ENCODE data around the gene MRTFB. TPM values are rescaled to one million over a fixed set of nuclear protein-coding genes. Genes with fewer than 3 reads are reported as not detected.

The MRTFB gene
- total RNA-seq, 1 experiment from 2014 or later, result 90.5 TPM

DNA sequence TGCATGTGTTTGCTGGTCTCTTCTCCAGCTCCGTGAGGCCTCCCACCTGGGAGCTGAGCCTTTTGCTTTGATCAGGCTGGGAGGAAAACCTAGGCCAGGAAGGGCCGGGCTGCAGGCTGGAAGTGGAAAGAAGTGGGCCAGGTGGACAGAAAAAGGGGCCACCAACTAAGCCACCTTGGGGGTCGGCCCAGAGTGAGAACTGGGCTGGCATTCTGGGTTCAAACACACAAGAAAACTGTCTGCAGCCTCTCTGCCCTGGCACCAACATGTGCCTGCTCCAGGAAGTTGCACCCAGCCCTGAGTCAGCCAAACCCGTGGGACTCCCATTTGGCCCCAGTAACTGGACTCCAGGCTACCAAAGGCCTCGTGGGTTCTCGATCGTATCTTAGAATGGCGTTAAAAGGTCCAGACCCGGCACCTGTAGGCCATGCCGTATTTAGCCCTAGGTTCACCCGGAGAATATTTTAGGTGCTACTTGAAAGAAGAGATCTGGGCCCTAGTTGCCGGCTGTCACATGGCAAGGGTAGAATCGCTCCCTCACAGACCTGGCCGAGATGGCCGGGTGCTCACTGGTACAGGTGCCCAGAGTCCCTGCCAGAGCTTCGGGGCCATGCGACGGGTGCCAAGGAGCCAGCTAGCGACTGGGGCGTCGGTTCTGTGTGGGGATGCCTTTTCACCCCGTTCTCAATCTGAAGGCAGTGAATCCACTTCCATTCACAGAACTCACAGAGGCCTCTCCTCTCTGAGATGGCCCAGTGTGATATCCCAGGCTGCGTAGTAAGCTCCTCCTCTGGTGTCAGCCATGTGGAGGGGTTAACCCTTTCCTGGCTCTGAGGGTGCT is 236.6 kb downstream of the MRTFB start:
- CTCF ChIA-PET, result interaction anchor here (0.6 to 1.0 kb wide), 2 partner anchors 22 to 194 kb away, joined by 4 to 7 read pairs; no protein-coding TSS in a partner anchor
- Histone ChIP-seq H3K9me3 (ENCODE audit: control insufficient read depth, insufficient read depth, low read depth, low read length) (no peaks in the 10 kb centered on the region), H3K36me3 (ENCODE audit: control insufficient read depth, insufficient read depth, low read length) (no peaks in the 10 kb centered on the region), H3K4me3 (ENCODE audit: low read depth in 2 of 2, low read length in 2 of 2) (peak overlapping the region; percentile 65 to 98), H3K4me1 (ENCODE audit: control insufficient read depth, insufficient read depth, low read length) (peaks cover 64% of the 10 kb centered on the region), H3K27me3 (ENCODE audit: control insufficient read depth, insufficient read depth, low read length) (no peaks in the 10 kb centered on the region), H3K27ac (ENCODE audit: low read length) (peak overlapping the region; percentile 93)
- no TSS peak for BruUV-seq (replicated peaks)
- DNase-seq (ENCODE audit: low read depth, low spot score), result no peak
- intact Hi-C loops (cut with micrococcal nuclease; ENCODE audit: unreplicated experiment), result no loop called here
- peak; percentile 42; the same call in 1 of the 2 replicates for TF ChIP-seq POLR2AphosphoS5 (IDR thresholded peaks at IDR 0.05; ENCODE audit: low read depth, low read length)
- no peak for TF ChIP-seq CTCF (IDR thresholded peaks at IDR 0.05)
- TF ChIP-seq TCF7L2 (IDR thresholded peaks at IDR 0.05; ENCODE audit: low read depth, low read length), result peak; percentile 43
- in situ Hi-C loops (cut with HindIII; ENCODE audit: low pct_unique_long_range_greater_than_20kb, low sequenced_read_pairs), result no loop called here
- ATAC-seq, result peak; percentile 65
- POLR2A ChIA-PET, result no interaction called here

- CTCF ChIA-PET, result interaction anchor here (0.6 to 1.0 kb wide), 2 partner anchors 22 to 193 kb away, joined by 4 to 7 read pairs; no protein-coding TSS in a partner anchor
- POLR2A ChIA-PET, result no interaction called here
- DNase-seq (ENCODE audit: low read depth, low spot score), result no peak
- Histone ChIP-seq H3K9me3 (ENCODE audit: control insufficient read depth, insufficient read depth, low read depth, low read length) (no peaks in the 10 kb centered on the region), H3K27ac (ENCODE audit: low read length) (peak overlapping the region; percentile 93), H3K36me3 (ENCODE audit: control insufficient read depth, insufficient read depth, low read length) (no peaks in the 10 kb centered on the region), H3K4me3 (ENCODE audit: low read depth in 2 of 2, low read length in 2 of 2) (peak overlapping the region; percentile 65 to 98; a peak in 3 of 4 replicates), H3K27me3 (ENCODE audit: control insufficient read depth, insufficient read depth, low read length) (no peaks in the 10 kb centered on the region), H3K4me1 (ENCODE audit: control insufficient read depth, insufficient read depth, low read length) (peaks cover 65% of the 10 kb centered on the region)
- peak; percentile 42 for ATAC-seq
- TF ChIP-seq TCF7L2 (IDR thresholded peaks at IDR 0.05; ENCODE audit: low read depth, low read length), result no peak
- intact Hi-C loops (cut with micrococcal nuclease; ENCODE audit: unreplicated experiment) (no loop called here), in situ Hi-C loops (cut with HindIII; ENCODE audit: low pct_unique_long_range_greater_than_20kb, low sequenced_read_pairs) (no loop called here)
- no TSS peak for BruUV-seq (replicated peaks)
Measured at GRCh38 chr16:14308368-14308723, 237.2 kb downstream of the MRTFB start.

DNA sequence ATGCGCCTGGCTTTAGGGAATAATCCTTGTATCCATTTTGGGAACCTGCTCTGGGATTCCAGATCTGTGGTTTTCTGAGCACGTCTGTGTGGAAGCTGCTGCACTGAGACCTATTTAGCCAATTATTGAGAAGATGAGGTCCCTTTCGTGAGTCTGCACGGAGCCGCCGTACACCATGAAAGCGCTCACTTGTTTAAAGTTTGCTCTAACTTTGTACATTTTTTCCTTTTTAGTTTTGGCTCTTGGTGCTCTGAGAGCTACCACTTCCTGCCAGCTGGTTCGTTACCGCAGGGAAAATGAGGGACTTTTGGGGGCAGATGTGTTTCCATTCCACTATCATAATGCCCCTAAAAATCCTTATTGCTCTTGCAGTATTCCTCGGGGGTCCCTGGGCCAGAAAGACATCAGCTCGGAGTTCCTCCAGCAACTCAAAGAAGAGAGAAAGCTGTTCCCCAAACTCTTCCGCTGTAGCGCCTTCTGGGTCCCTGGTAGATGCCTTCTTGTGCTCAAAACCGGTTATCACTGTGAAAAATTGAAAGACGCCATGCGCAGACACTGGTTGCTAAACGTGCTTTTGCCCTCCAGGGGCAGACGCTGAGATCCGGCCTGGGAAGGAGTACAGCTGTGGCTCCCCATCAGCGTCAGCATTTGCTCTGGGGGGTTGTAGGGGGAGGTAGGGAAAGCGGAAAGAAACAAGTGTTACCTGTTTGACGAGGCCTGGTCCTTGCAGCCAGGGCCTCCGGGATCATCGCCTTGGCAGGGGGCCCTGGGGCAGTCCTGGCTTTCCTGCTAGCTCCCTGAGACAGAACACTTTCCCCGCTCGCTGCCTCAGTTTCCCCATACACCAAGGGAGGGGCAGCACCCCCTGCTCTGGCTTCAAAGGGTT is 238.1 kb downstream of the MRTFB start:
- DNase-seq (ENCODE audit: low read depth, low spot score), result no peak
- intact Hi-C loops (cut with micrococcal nuclease; ENCODE audit: unreplicated experiment), result no loop called here
- Histone ChIP-seq H3K36me3 (ENCODE audit: control insufficient read depth, insufficient read depth, low read length) (no peaks in the 10 kb centered on the region), H3K4me3 (ENCODE audit: low read depth in 2 of 2, low read length in 2 of 2) (peak overlapping the region; percentile 19 to 38; a peak in 3 of 4 replicates), H3K27me3 (ENCODE audit: control insufficient read depth, insufficient read depth, low read length) (no peaks in the 10 kb centered on the region), H3K27ac (ENCODE audit: low read length) (peak overlapping the region; percentile 93), H3K9me3 (ENCODE audit: control insufficient read depth, insufficient read depth, low read depth, low read length) (no peaks in the 10 kb centered on the region), H3K4me1 (ENCODE audit: control insufficient read depth, insufficient read depth, low read length) (peaks cover 74% of the 10 kb centered on the region)
- POLR2A ChIA-PET, result no interaction called here
- in situ Hi-C loops (cut with HindIII; ENCODE audit: low pct_unique_long_range_greater_than_20kb, low sequenced_read_pairs), result no loop called here
- CTCF ChIA-PET, result interaction anchor here (0.9 kb wide), 1 partner anchor 390 kb away, joined by 3 read pairs; the partner anchor contains the start of gene ERCC4
- ATAC-seq, result no peak
- no TSS peak for BruUV-seq (replicated peaks)
- TF ChIP-seq, protein P1, sequence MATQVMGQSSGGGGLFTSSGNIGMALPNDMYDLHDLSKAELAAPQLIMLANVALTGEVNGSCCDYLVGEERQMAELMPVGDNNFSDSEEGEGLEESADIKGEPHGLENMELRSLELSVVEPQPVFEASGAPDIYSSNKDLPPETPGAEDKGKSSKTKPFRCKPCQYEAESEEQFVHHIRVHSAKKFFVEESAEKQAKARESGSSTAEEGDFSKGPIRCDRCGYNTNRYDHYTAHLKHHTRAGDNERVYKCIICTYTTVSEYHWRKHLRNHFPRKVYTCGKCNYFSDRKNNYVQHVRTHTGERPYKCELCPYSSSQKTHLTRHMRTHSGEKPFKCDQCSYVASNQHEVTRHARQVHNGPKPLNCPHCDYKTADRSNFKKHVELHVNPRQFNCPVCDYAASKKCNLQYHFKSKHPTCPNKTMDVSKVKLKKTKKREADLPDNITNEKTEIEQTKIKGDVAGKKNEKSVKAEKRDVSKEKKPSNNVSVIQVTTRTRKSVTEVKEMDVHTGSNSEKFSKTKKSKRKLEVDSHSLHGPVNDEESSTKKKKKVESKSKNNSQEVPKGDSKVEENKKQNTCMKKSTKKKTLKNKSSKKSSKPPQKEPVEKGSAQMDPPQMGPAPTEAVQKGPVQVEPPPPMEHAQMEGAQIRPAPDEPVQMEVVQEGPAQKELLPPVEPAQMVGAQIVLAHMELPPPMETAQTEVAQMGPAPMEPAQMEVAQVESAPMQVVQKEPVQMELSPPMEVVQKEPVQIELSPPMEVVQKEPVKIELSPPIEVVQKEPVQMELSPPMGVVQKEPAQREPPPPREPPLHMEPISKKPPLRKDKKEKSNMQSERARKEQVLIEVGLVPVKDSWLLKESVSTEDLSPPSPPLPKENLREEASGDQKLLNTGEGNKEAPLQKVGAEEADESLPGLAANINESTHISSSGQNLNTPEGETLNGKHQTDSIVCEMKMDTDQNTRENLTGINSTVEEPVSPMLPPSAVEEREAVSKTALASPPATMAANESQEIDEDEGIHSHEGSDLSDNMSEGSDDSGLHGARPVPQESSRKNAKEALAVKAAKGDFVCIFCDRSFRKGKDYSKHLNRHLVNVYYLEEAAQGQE (IDR thresholded peaks at IDR 0.05; ENCODE audit: insufficient read depth in 1 of 2, low read depth in 2 of 2, low read length in 1 of 2), result no peak
- no peak for TF ChIP-seq POLR2AphosphoS5 (IDR thresholded peaks at IDR 0.05; ENCODE audit: low read depth, low read length)
- no peak for TF ChIP-seq SIN3A (IDR thresholded peaks at IDR 0.05; ENCODE audit: borderline replicate concordance, insufficient read depth, low read depth, low read length)
- TF ChIP-seq TCF7L2 (IDR thresholded peaks at IDR 0.05; ENCODE audit: low read depth, low read length), result no peak
- TF ChIP-seq CTCF (IDR thresholded peaks at IDR 0.05), result no peak; the same call in 1 of the 2 replicates
